GM12878 (cell line): ENCODE measurements around the gene SMPD2. TPM values are rescaled to one million over a fixed set of nuclear protein-coding genes. Genes with fewer than 3 reads are reported as not detected.

Source experiments
- CEBPB ChIP-seq, 2 experiments: fragments of 150-350 bp in 1 of 2; IDR thresholded peaks; 2 replicates each; pipeline ENCODE4 v1.6.1; 2012 to 2014; ENCODE audit warnings: low read depth in 2 of 2, low read length in 2 of 2, borderline replicate concordance in 1 of 2, inconsistent platforms in 1 of 2
- CUX1 ChIP-seq: IDR thresholded peaks from 2 replicates; pipeline ENCODE4 v1.6.1; 2012; ENCODE audit warnings: improper control_type of control experiment, low read depth, low read length; ENCODE audit not compliant: insufficient replicate concordance
- DPF2 ChIP-seq: fragments of 450-650 bp; IDR thresholded peaks from 2 replicates; pipeline ENCODE4 v1.6.1; 2017; ENCODE audit warnings: mild to moderate bottlenecking
- EP300 ChIP-seq, 2 experiments: fragments of 150-350 bp in 1 of 2; IDR thresholded peaks; 2 replicates each; pipeline ENCODE4 v1.6.1; 2011 to 2012; ENCODE audit warnings: low read depth in 2 of 2, low read length in 2 of 2, borderline replicate concordance in 1 of 2, improper control_type of control experiment in 1 of 2, inconsistent platforms in 1 of 2; ENCODE audit not compliant: control insufficient read depth in 1 of 2
- GATAD2B ChIP-seq: fragments of 450-650 bp; conservative IDR thresholded peaks from 2 replicates; pipeline ENCODE4 v1.6.1; 2017; ENCODE audit warnings: low read depth, mild to moderate bottlenecking, moderate library complexity
- IRF4 ChIP-seq: IDR thresholded peaks from 2 replicates; pipeline ENCODE4 v1.6.1; 2011; ENCODE audit warnings: low read depth, low read length
- KDM1A ChIP-seq: fragments of 200-600 bp; sonication (generic); IDR thresholded peaks from 2 replicates; pipeline ENCODE4 v1.6.1; 2016; ENCODE audit warnings: borderline replicate concordance
- NBN ChIP-seq: fragments of 450-650 bp; IDR thresholded peaks from 2 replicates; pipeline ENCODE4 v1.6.1; 2016
- NKRF ChIP-seq: fragments of 450-650 bp; conservative IDR thresholded peaks from 2 replicates; pipeline ENCODE4 v1.6.1; 2017; ENCODE audit warnings: mild to moderate bottlenecking, moderate library complexity
- NRF1 ChIP-seq: conservative IDR thresholded peaks from 2 replicates; pipeline ENCODE4 v1.6.1; 2011; ENCODE audit warnings: mild to moderate bottlenecking, low read depth, low read length, improper control_type of control experiment
- PAX8 ChIP-seq: fragments of 450-650 bp; IDR thresholded peaks from 2 replicates; pipeline ENCODE4 v1.6.1; 2017; ENCODE audit warnings: mild to moderate bottlenecking, moderate library complexity
- ZBTB33 ChIP-seq: fragments of 450-650 bp; IDR thresholded peaks from 2 replicates; pipeline ENCODE4 v1.6.1; 2017; ENCODE audit warnings: mild to moderate bottlenecking
- ZNF24 ChIP-seq: fragments of 450-650 bp; IDR thresholded peaks from 2 replicates; pipeline ENCODE4 v1.6.1; 2017; ENCODE audit warnings: antibody characterized with exemption, mild to moderate bottlenecking
- polyA plus RNA-seq, 11 experiments: library from polyadenylated mRNA; depleted of rRNA in 4 of 11; unstranded in 6 of 11; stranded (reverse) in 5 of 11; fragments of >200 nt; fragmentation: Nextera tagmentation in 4 of 11; fragmentation: Illumina TruSeq in 1 of 11; extraction: Ambion mirVana in 4 of 11; extraction: Trizol in 1 of 11; gene quantifications; 1 replicate in 1 of 11; 2 replicates in 10 of 11; pipeline versions ENCODE4 v1.2.1 to v1.2.3, GENCODE V29; 2011 to 2016; ENCODE audit warnings: inconsistent platforms in 2 of 11, missing spikeins in 2 of 11, low read depth in 1 of 11
- total RNA-seq, 4 experiments: library from RNA; depleted of rRNA in 3 of 4; stranded (reverse); fragments of >200 nt in 3 of 4; fragmentation: Illumina TruSeq in 1 of 4; extraction: Trizol in 1 of 4; gene quantifications; 2 replicates each; pipeline versions ENCODE4 v1.2.1 to v1.2.3, GENCODE V29; 2013 to 2021
- TF ChIP-seq, protein P1 (sequence below): fragments of 450-650 bp; IDR thresholded peaks from 2 replicates; pipeline ENCODE4 v1.6.1; 2017; ENCODE audit warnings: borderline replicate concordance
- TF ChIP-seq, protein P2 (sequence below): fragments of 450-650 bp; IDR thresholded peaks from 2 replicates; pipeline ENCODE4 v1.6.1; 2017; ENCODE audit warnings: antibody characterized with exemption, mild to moderate bottlenecking, moderate library complexity

SMPD2 gene
- total and polyA plus RNA-seq, 10 of the 15 experiments (the other 5 are each of a cell fraction or from before 2014, with no cell fraction given): 0.06 to 15.4 (median 9.7) TPM

DNA sequence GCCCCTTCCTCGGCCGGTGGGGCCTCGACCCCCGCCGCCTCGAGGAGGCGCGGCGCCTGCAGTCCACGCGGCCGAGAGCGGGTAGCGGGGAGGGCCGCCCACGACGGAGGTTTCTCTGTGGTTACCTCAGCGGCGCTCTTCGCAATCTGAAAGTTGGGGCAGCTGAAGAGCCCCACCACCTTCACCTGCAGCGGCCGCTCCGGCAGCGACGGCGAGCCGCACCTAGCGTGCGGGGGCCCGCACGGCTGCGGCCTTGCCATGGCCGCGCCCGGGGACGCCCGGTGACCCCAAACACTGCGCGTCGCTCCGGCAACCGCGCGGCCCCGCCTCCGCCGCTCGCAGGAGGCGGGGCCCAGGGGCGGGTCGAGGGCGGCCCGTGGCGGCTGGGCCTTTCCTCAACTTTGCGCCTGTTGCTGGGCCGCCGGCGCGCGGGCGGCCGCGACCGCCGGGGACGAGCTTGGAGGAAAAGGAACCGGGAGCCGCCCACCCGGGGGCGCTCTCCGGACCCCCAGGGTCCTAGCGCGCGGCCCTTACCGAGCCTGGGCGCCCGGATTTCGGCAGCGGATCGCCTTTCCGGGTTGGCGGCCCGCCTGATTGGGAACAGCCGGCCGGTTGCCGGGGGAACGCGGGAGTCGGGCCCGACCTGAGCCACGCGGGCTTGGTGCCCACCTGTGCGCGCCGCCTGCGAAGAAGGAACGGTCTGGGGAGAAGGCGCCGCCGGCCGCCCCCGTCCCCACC is at the start of gene SMPD2, which contains the start of gene PPIL6 (continued):
- TF ChIP-seq CUX1 (no peak), GATAD2B (peak; percentile 87), CEBPB (IDR thresholded peaks at IDR 0.05; ENCODE audit: borderline replicate concordance in 1 of 2, low read depth in 2 of 2, low read length in 2 of 2) (no peak), PAX8 (no peak), NBN (peak; percentile 26; the same call in 1 of the 2 replicates), NRF1 (no peak), EP300 (IDR thresholded peaks at IDR 0.05; ENCODE audit: borderline replicate concordance in 1 of 2, control insufficient read depth in 1 of 2, low read depth in 2 of 2, low read length in 2 of 2) (no peak), KDM1A (no peak), NKRF (peak; percentile 95), ZNF24 (no peak), IRF4 (0 out of 2 replicates have a peak, but pooled peaks have one; percentile 26), ZBTB33 (no peak), DPF2 (peak; percentile 83)
- TF ChIP-seq, protein P1, sequence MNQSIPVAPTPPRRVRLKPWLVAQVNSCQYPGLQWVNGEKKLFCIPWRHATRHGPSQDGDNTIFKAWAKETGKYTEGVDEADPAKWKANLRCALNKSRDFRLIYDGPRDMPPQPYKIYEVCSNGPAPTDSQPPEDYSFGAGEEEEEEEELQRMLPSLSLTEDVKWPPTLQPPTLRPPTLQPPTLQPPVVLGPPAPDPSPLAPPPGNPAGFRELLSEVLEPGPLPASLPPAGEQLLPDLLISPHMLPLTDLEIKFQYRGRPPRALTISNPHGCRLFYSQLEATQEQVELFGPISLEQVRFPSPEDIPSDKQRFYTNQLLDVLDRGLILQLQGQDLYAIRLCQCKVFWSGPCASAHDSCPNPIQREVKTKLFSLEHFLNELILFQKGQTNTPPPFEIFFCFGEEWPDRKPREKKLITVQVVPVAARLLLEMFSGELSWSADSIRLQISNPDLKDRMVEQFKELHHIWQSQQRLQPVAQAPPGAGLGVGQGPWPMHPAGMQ: no peak
- TF ChIP-seq, protein P2, sequence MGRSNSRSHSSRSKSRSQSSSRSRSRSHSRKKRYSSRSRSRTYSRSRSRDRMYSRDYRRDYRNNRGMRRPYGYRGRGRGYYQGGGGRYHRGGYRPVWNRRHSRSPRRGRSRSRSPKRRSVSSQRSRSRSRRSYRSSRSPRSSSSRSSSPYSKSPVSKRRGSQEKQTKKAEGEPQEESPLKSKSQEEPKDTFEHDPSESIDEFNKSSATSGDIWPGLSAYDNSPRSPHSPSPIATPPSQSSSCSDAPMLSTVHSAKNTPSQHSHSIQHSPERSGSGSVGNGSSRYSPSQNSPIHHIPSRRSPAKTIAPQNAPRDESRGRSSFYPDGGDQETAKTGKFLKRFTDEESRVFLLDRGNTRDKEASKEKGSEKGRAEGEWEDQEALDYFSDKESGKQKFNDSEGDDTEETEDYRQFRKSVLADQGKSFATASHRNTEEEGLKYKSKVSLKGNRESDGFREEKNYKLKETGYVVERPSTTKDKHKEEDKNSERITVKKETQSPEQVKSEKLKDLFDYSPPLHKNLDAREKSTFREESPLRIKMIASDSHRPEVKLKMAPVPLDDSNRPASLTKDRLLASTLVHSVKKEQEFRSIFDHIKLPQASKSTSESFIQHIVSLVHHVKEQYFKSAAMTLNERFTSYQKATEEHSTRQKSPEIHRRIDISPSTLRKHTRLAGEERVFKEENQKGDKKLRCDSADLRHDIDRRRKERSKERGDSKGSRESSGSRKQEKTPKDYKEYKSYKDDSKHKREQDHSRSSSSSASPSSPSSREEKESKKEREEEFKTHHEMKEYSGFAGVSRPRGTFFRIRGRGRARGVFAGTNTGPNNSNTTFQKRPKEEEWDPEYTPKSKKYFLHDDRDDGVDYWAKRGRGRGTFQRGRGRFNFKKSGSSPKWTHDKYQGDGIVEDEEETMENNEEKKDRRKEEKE: no peak
